ENCODE data around the gene SORCS2.

The SORCS2 gene

GRCh38 chr4:7766086-7766485 is 573.7 kb downstream of the SORCS2 start:
- Mint-ChIP-seq H3K4me3 (no peak overlapping the region), H3K4me1 (ENCODE audit: low read depth in 2 of 2) (peaks cover 3 to 14% of the 10 kb centered on the region in 2 donors), H3K36me3 (ENCODE audit: insufficient read depth) (peaks cover 8% of the 10 kb centered on the region), H3K9me3 (no peaks in the 10 kb centered on the region), H3K27me3 (no peaks in the 10 kb centered on the region), H3K27ac (peak overlapping the region in 1 of 2 donors; percentile 19)
- no peak for ATAC-seq (replicated peaks)
- no peak for DNase-seq

DNA sequence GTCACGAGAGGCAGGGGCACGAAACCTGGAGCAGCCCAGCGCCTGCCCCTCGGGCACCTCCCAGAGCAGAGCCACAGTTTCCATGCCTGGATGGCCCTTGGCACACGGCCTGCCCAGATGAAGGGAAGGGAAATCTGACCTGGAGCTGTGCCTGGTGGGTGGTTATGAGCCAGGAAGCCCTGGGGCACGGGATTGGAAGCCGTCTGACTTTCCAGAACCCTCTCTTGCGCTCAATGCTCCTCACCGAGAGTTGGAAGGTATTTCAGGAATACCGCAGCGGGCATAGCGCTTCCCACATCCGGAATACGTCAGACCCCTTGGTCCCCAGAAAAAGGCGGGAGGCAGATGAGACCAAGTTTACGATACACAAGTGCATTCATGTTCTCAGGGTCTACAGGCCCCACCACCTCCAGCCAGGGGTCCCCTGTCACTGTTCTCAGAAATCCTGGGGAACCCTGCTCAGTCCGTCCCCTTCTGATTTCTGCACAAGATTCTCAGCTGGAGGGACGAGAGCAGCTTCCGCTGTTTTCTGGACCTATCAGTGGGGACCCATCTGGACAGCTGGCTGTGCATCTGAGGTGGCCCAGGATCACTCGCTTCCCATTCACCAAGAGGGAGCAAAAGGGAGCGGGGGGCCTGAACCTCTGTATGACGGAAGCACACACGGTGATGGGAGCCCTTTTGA is 574.5 kb downstream of the SORCS2 start:
- peaks cover 8% of the 10 kb centered on the region for H3K36me3 Mint-ChIP-seq (ENCODE audit: insufficient read depth)
- DNase-seq, result no peak

DNA sequence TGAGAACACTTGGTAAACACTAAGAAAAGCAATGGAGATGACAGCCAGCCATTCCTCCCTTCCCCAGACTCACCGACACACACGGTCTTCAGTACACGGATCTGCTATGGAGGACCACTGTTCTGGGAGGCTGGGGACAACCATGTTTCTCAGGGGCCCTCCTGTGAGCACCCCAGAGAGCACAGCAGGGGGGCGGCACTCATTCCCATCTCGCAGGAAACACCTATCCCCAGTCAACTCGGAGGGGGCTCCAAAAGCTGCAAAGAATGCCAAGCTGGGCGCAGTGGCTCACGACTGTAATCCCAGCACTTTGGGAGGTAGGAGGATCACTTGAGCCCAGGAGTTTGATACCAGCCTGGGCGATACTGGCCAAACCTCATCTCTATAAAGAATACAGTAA is 575.2 kb downstream of the SORCS2 start:
- Mint-ChIP-seq H3K4me1 (ENCODE audit: low read depth in 2 of 2) (peaks cover 10 to 23% of the 10 kb centered on the region in 2 donors), H3K36me3 (ENCODE audit: insufficient read depth) (peaks cover 8% of the 10 kb centered on the region), H3K9me3 (no peaks in the 10 kb centered on the region), H3K27me3 (no peaks in the 10 kb centered on the region), H3K4me3 (no peak overlapping the region), H3K27ac (no peak overlapping the region)
- ATAC-seq (replicated peaks) (no peak), DNase-seq (no peak)

More for the DNA sequence above, 574.5 kb downstream of the SORCS2 start:
- peaks cover 8 to 20% of the 10 kb centered on the region in 2 donors for H3K4me1 Mint-ChIP-seq (ENCODE audit: low read depth in 2 of 2)
- no peak for ATAC-seq (replicated peaks)
- no peaks in the 10 kb centered on the region for H3K27me3 Mint-ChIP-seq
- H3K27ac Mint-ChIP-seq, result no peak overlapping the region
- H3K9me3 Mint-ChIP-seq, result no peaks in the 10 kb centered on the region
- H3K4me3 Mint-ChIP-seq, result no peak overlapping the region

GRCh38 chr4:7767966-7768365 is 575.6 kb downstream of the SORCS2 start:
- ATAC-seq (replicated peaks), result no peak
- no peak overlapping the region for H3K4me3 Mint-ChIP-seq
- H3K9me3 Mint-ChIP-seq, result no peaks in the 10 kb centered on the region
- H3K27me3 Mint-ChIP-seq, result no peaks in the 10 kb centered on the region
- no peak for DNase-seq
- no peak overlapping the region for H3K27ac Mint-ChIP-seq
- peaks cover 8% of the 10 kb centered on the region for H3K36me3 Mint-ChIP-seq (ENCODE audit: insufficient read depth)
- H3K4me1 Mint-ChIP-seq (ENCODE audit: low read depth in 2 of 2), result peaks cover 10 to 23% of the 10 kb centered on the region in 2 donors

DNA sequence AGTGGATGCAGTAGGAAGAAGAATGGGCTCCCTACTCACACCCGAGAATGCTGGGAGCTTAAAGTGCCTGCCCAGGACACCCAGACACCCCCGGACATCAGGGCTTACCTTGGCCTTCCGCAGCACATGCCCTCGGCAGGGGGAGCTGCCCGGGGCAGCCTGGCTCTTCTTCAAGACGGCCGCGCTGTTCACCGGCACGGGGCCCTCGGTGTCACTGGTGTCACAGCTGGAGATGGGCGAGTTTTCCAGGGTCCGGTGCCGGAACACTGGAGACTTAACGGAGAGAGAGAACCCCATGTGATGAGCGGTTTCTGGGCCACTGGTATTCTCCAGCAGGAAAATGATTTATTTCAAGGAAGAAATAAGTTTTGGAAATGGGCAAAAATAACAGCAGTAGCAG is 576.4 kb downstream of the SORCS2 start:
- Mint-ChIP-seq H3K4me3 (no peak overlapping the region), H3K9me3 (no peaks in the 10 kb centered on the region)

DNA sequence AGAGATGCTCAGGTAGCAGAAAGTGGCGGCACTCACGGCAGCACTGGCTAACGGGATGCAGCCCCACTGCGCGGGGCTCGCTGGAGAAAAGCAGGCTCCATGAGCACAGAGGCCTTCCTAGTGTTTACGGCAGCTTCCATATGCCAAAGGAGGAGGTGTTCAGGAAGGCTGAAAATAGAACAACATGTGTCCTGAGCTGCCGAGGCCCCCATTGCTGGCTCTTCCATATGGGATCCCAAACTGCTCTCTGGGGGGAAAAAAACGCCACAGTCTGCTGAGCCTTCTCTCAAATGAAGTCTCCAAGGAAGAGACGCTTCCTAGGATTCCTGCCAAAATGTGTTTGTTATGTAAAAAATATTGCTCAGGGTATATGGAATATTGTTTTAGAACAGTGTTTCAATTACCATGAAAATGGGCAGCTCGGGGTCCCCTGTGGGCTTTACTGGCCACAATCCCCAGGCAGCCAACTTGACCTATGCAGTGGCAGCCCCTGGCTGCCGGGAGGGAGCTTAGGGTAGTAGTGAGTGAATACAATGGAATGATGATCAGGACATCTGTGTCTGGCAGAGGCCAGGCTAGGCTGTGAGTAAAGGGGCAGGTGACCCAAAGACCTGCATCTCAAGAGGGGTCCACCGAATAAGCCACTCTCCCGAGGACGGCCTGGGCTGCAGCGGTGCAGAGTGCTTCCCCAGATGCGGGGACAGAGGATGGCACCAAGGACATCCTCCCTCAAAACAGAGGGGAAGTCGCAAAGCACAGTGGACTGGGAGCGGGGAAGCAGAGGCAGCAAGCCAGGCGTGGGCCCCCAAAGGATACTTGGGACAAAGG is 577.3 kb downstream of the SORCS2 start:
- no peak overlapping the region for H3K4me3 Mint-ChIP-seq
- ATAC-seq (replicated peaks) (no peak), DNase-seq (no peak)
- H3K27me3 Mint-ChIP-seq, result no peaks in the 10 kb centered on the region
- peaks cover 11% of the 10 kb centered on the region for H3K36me3 Mint-ChIP-seq (ENCODE audit: insufficient read depth)
- H3K4me1 Mint-ChIP-seq (ENCODE audit: low read depth in 2 of 2), result peaks cover 10 to 23% of the 10 kb centered on the region in 2 donors
- no peaks in the 10 kb centered on the region for H3K9me3 Mint-ChIP-seq
- peak overlapping the region; percentile 80 to 82 for H3K27ac Mint-ChIP-seq

More for the DNA sequence above, 576.4 kb downstream of the SORCS2 start:
- Mint-ChIP-seq H3K27me3 (no peaks in the 10 kb centered on the region), H3K4me1 (ENCODE audit: low read depth in 2 of 2) (peaks cover 10 to 23% of the 10 kb centered on the region in 2 donors), H3K36me3 (ENCODE audit: insufficient read depth) (peaks cover 8% of the 10 kb centered on the region), H3K27ac (no peak overlapping the region)
- ATAC-seq (replicated peaks), result no peak
- no peak for DNase-seq

GRCh38 chr4:7770224-7771050 is 578.1 kb downstream of the SORCS2 start:
- H3K4me3 Mint-ChIP-seq, result no peak overlapping the region

GRCh38 chr4:7771056-7771455 is 578.7 kb downstream of the SORCS2 start:
- Mint-ChIP-seq H3K27ac (peak overlapping the region in 1 of 2 donors; percentile 80), H3K4me3 (no peak overlapping the region), H3K9me3 (no peaks in the 10 kb centered on the region), H3K4me1 (ENCODE audit: low read depth in 2 of 2) (peaks cover 10 to 23% of the 10 kb centered on the region in 2 donors), H3K36me3 (ENCODE audit: insufficient read depth) (peaks cover 11% of the 10 kb centered on the region), H3K27me3 (no peaks in the 10 kb centered on the region)
- ATAC-seq (replicated peaks) (peak; percentile 84), DNase-seq (peak in 1 of 3 experiments; percentile 11)

More at GRCh38 chr4:7770224-7771050, 578.1 kb downstream of the SORCS2 start:
- no peaks in the 10 kb centered on the region for H3K27me3 Mint-ChIP-seq
- DNase-seq, result no peak
- peaks cover 11% of the 10 kb centered on the region for H3K36me3 Mint-ChIP-seq (ENCODE audit: insufficient read depth)
- H3K4me1 Mint-ChIP-seq (ENCODE audit: low read depth in 2 of 2), result peaks cover 10 to 23% of the 10 kb centered on the region in 2 donors
- peak overlapping the region; percentile 80 to 82 for H3K27ac Mint-ChIP-seq
- H3K9me3 Mint-ChIP-seq, result no peaks in the 10 kb centered on the region
- ATAC-seq (replicated peaks), result no peak

DNA sequence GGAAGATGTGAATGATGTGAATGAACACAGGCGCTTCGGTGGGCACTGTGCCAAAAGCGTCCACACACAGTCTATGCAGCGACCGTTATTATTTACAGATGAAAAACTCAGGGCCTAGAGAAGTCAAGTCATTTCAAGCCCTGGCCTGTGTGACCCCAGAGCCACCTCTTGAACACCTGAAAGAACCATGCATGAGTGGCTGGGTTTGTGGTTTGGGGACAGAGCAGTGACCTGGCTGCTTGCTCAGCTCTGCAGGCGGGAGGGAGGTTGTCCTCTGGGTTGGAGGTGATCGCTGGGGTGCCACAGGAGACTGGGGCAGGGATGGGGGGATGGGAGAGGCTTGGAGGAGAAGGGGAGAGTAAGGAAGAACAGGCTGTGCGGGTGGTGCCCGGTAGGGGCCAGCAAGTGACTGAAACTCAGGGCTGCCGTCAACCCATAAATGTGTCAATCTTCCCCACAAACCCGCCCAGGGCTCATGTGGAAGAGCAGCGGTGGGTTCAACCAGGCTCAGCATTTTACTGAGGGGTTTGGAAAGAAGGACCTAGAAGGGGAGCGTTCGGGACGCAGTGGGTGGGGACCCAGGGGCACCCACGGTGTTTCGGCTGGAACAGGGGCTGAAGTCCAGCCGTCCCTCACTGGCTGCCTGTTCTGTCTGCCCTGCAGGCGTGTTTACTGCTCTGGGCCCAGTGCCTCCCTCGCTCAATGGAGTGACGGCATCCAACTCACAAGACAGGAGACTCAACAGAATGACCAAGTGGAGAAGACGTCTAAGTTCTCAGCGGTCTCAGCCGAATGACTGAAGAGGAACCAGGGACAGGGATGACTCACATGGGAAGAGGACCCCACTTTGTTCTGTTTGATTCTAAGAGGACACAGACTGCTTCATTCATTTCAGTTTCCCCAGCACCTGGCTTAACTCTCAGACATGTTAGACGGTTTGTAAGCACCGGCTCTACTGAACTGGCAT is 579.5 kb downstream of the SORCS2 start:
- H3K9me3 Mint-ChIP-seq, result no peaks in the 10 kb centered on the region
- DNase-seq, result no peak
- H3K27ac Mint-ChIP-seq, result peak overlapping the region in 1 of 2 donors; percentile 57
- H3K4me1 Mint-ChIP-seq (ENCODE audit: low read depth in 2 of 2), result peaks cover 10 to 23% of the 10 kb centered on the region in 2 donors
- no peak for ATAC-seq (replicated peaks)
- peaks cover 11% of the 10 kb centered on the region for H3K36me3 Mint-ChIP-seq (ENCODE audit: insufficient read depth)
- H3K27me3 Mint-ChIP-seq, result no peaks in the 10 kb centered on the region
- no peak overlapping the region for H3K4me3 Mint-ChIP-seq

GRCh38 chr4:7772711-7773385 is 580.5 kb downstream of the SORCS2 start:
- Mint-ChIP-seq H3K4me3 (no peak overlapping the region), H3K27me3 (no peaks in the 10 kb centered on the region), H3K4me1 (ENCODE audit: low read depth in 2 of 2) (peaks cover 10 to 23% of the 10 kb centered on the region in 2 donors), H3K27ac (no peak overlapping the region), H3K36me3 (ENCODE audit: insufficient read depth) (peaks cover 11% of the 10 kb centered on the region), H3K9me3 (no peaks in the 10 kb centered on the region)
- ATAC-seq (replicated peaks), result no peak
- no peak for DNase-seq

GRCh38 chr4:7773401-7774180 is 581.3 kb downstream of the SORCS2 start:
- H3K27me3 Mint-ChIP-seq, result no peaks in the 10 kb centered on the region
- H3K9me3 Mint-ChIP-seq, result no peaks in the 10 kb centered on the region
- no peak overlapping the region for H3K27ac Mint-ChIP-seq
- no peak for DNase-seq
- H3K4me1 Mint-ChIP-seq (ENCODE audit: low read depth in 2 of 2), result peaks cover 16 to 23% of the 10 kb centered on the region in 2 donors
- no peak overlapping the region for H3K4me3 Mint-ChIP-seq
- H3K36me3 Mint-ChIP-seq (ENCODE audit: insufficient read depth), result peaks cover 9% of the 10 kb centered on the region
- ATAC-seq (replicated peaks), result no peak
